ENCODE results near the gene APOBEC3G. TPM values are rescaled to one million over a fixed set of nuclear protein-coding genes. Genes with fewer than 3 reads are reported as not detected.

APOBEC3G gene
- total and polyA plus RNA-seq, 4 donors = 3.2 to 9.5 (median 5.2) TPM

- H3K27me3 ChIP-seq (ENCODE audit: control insufficient read depth, insufficient read depth, low read length) = no peaks in the 10 kb centered on the region
- H3K27ac ChIP-seq (ENCODE audit: low read depth, low read length) = no peak overlapping the region
- DNase-seq (ENCODE audit: low read depth in 4 of 6, low spot score in 6 of 6) = no peak
- WGBS (ENCODE audit: insufficient coverage) = 72% methylated on average over 7 of the region's 9 CpGs
- H3K4me1 ChIP-seq (ENCODE audit: control insufficient read depth, insufficient read depth, low read length) = peaks cover 9% of the 10 kb centered on the region
- no peaks in the 10 kb centered on the region for H3K36me3 ChIP-seq (ENCODE audit: control insufficient read depth, insufficient read depth, low read length)
- no peak overlapping the region for H3K4me3 ChIP-seq (ENCODE audit: low read depth, low read length)
- H3K9me3 ChIP-seq (ENCODE audit: control insufficient read depth, insufficient read depth, low read length) = no peaks in the 10 kb centered on the region
Observed at GRCh38 chr22:39080052-39080762, 3.1 kb downstream of the APOBEC3G start.

- H3K4me3 ChIP-seq (ENCODE audit: low read depth, low read length) = no peak overlapping the region
- H3K27ac ChIP-seq (ENCODE audit: low read depth, low read length) = no peak overlapping the region
- 93% methylated on average over 12 of the region's 12 CpGs for WGBS (ENCODE audit: insufficient coverage)
- H3K27me3 ChIP-seq (ENCODE audit: control insufficient read depth, insufficient read depth, low read length) = no peaks in the 10 kb centered on the region
- H3K36me3 ChIP-seq (ENCODE audit: control insufficient read depth, insufficient read depth, low read length) = no peaks in the 10 kb centered on the region
- no peaks in the 10 kb centered on the region for H3K9me3 ChIP-seq (ENCODE audit: control insufficient read depth, insufficient read depth, low read length)
- H3K4me1 ChIP-seq (ENCODE audit: control insufficient read depth, insufficient read depth, low read length) = peaks cover 9% of the 10 kb centered on the region
- no peak for DNase-seq (ENCODE audit: low read depth in 4 of 6, low spot score in 6 of 6)
Observed at GRCh38 chr22:39081016-39081415, 3.9 kb downstream of the APOBEC3G start.

- DNase-seq (ENCODE audit: low read depth in 4 of 6, low spot score in 6 of 6) = peak in 1 of 6 donors; percentile 33
- 57% methylated on average over 8 of the region's 8 CpGs for WGBS (ENCODE audit: insufficient coverage)
- H3K4me1 ChIP-seq (ENCODE audit: control insufficient read depth, insufficient read depth, low read length) = peaks cover 9% of the 10 kb centered on the region
- H3K36me3 ChIP-seq (ENCODE audit: control insufficient read depth, insufficient read depth, low read length) = no peaks in the 10 kb centered on the region
- H3K27ac ChIP-seq (ENCODE audit: low read depth, low read length) = no peak overlapping the region
- H3K9me3 ChIP-seq (ENCODE audit: control insufficient read depth, insufficient read depth, low read length) = no peaks in the 10 kb centered on the region
- no peaks in the 10 kb centered on the region for H3K27me3 ChIP-seq (ENCODE audit: control insufficient read depth, insufficient read depth, low read length)
- H3K4me3 ChIP-seq (ENCODE audit: low read depth, low read length) = no peak overlapping the region
Observed at GRCh38 chr22:39081598-39081997, 4.5 kb downstream of the APOBEC3G start.

- Histone ChIP-seq H3K4me3 (ENCODE audit: low read depth, low read length) (no peak overlapping the region), H3K36me3 (ENCODE audit: control insufficient read depth, insufficient read depth, low read length) (no peaks in the 10 kb centered on the region), H3K4me1 (ENCODE audit: control insufficient read depth, insufficient read depth, low read length) (peaks cover 8% of the 10 kb centered on the region), H3K9me3 (ENCODE audit: control insufficient read depth, insufficient read depth, low read length) (no peaks in the 10 kb centered on the region), H3K27me3 (ENCODE audit: control insufficient read depth, insufficient read depth, low read length) (no peaks in the 10 kb centered on the region), H3K27ac (ENCODE audit: low read depth, low read length) (no peak overlapping the region)
- DNase-seq (ENCODE audit: low read depth in 4 of 6, low spot score in 6 of 6) = no peak
- 83% methylated on average over 9 of the region's 14 CpGs for WGBS (ENCODE audit: insufficient coverage)
Observed at GRCh38 chr22:39083212-39084165, 6.4 kb downstream of the APOBEC3G start.

- H3K36me3 ChIP-seq (ENCODE audit: control insufficient read depth, insufficient read depth, low read length) = no peaks in the 10 kb centered on the region
- peaks cover 8% of the 10 kb centered on the region for H3K4me1 ChIP-seq (ENCODE audit: control insufficient read depth, insufficient read depth, low read length)
- H3K4me3 ChIP-seq (ENCODE audit: low read depth, low read length) = no peak overlapping the region
- WGBS (ENCODE audit: insufficient coverage) = 92% methylated on average over 8 of the region's 8 CpGs
- no peaks in the 10 kb centered on the region for H3K9me3 ChIP-seq (ENCODE audit: control insufficient read depth, insufficient read depth, low read length)
- H3K27ac ChIP-seq (ENCODE audit: low read depth, low read length) = no peak overlapping the region
- DNase-seq (ENCODE audit: low read depth in 4 of 6, low spot score in 6 of 6) = no peak
- H3K27me3 ChIP-seq (ENCODE audit: control insufficient read depth, insufficient read depth, low read length) = no peaks in the 10 kb centered on the region
Observed at GRCh38 chr22:39084666-39085065, 7.6 kb downstream of the APOBEC3G start.

GRCh38 chr22:39087098-39087497, 10.0 kb downstream of the APOBEC3G start:
- DNase-seq (ENCODE audit: low read depth in 4 of 6, low spot score in 6 of 6) = no peak
- H3K27me3 ChIP-seq (ENCODE audit: control insufficient read depth, insufficient read depth, low read length) = no peaks in the 10 kb centered on the region
- H3K4me3 ChIP-seq (ENCODE audit: low read depth, low read length) = no peak overlapping the region
- H3K36me3 ChIP-seq (ENCODE audit: control insufficient read depth, insufficient read depth, low read length) = no peaks in the 10 kb centered on the region
- 93% methylated on average over 6 of the region's 6 CpGs for WGBS (ENCODE audit: insufficient coverage)
- peaks cover 5% of the 10 kb centered on the region for H3K4me1 ChIP-seq (ENCODE audit: control insufficient read depth, insufficient read depth, low read length)
- no peak overlapping the region for H3K27ac ChIP-seq (ENCODE audit: low read depth, low read length)
- H3K9me3 ChIP-seq (ENCODE audit: control insufficient read depth, insufficient read depth, low read length) = no peaks in the 10 kb centered on the region

GRCh38 chr22:39087881-39088684, 11.0 kb downstream of the APOBEC3G start:
- no peaks in the 10 kb centered on the region for H3K9me3 ChIP-seq (ENCODE audit: control insufficient read depth, insufficient read depth, low read length)
- DNase-seq (ENCODE audit: low read depth in 4 of 6, low spot score in 6 of 6) = no peak
- no peaks in the 10 kb centered on the region for H3K36me3 ChIP-seq (ENCODE audit: control insufficient read depth, insufficient read depth, low read length)
- no peak overlapping the region for H3K4me3 ChIP-seq (ENCODE audit: low read depth, low read length)
- no peaks in the 10 kb centered on the region for H3K27me3 ChIP-seq (ENCODE audit: control insufficient read depth, insufficient read depth, low read length)
- peaks cover 5% of the 10 kb centered on the region for H3K4me1 ChIP-seq (ENCODE audit: control insufficient read depth, insufficient read depth, low read length)
- WGBS (ENCODE audit: insufficient coverage) = 56% methylated on average over 16 of the region's 18 CpGs
- no peak overlapping the region for H3K27ac ChIP-seq (ENCODE audit: low read depth, low read length)

- no peak overlapping the region for H3K4me3 ChIP-seq (ENCODE audit: low read depth, low read length)
- WGBS (ENCODE audit: insufficient coverage) = 81% methylated on average over 5 of the region's 5 CpGs
- H3K27ac ChIP-seq (ENCODE audit: low read depth, low read length) = no peak overlapping the region
- no peaks in the 10 kb centered on the region for H3K27me3 ChIP-seq (ENCODE audit: control insufficient read depth, insufficient read depth, low read length)
- peaks cover 5% of the 10 kb centered on the region for H3K4me1 ChIP-seq (ENCODE audit: control insufficient read depth, insufficient read depth, low read length)
- no peaks in the 10 kb centered on the region for H3K9me3 ChIP-seq (ENCODE audit: control insufficient read depth, insufficient read depth, low read length)
- DNase-seq (ENCODE audit: low read depth in 4 of 6, low spot score in 6 of 6) = no peak
- no peaks in the 10 kb centered on the region for H3K36me3 ChIP-seq (ENCODE audit: control insufficient read depth, insufficient read depth, low read length)
Observed at GRCh38 chr22:39088685-39089032, 11.6 kb downstream of the APOBEC3G start.

GRCh38 chr22:39089928-39090327, 12.9 kb downstream of the APOBEC3G start:
- Histone ChIP-seq H3K27ac (ENCODE audit: low read depth, low read length) (no peak overlapping the region), H3K9me3 (ENCODE audit: control insufficient read depth, insufficient read depth, low read length) (no peaks in the 10 kb centered on the region), H3K27me3 (ENCODE audit: control insufficient read depth, insufficient read depth, low read length) (no peaks in the 10 kb centered on the region), H3K36me3 (ENCODE audit: control insufficient read depth, insufficient read depth, low read length) (no peaks in the 10 kb centered on the region), H3K4me1 (ENCODE audit: control insufficient read depth, insufficient read depth, low read length) (peaks cover 5% of the 10 kb centered on the region), H3K4me3 (ENCODE audit: low read depth, low read length) (no peak overlapping the region)
- DNase-seq (ENCODE audit: low read depth in 4 of 6, low spot score in 6 of 6) = no peak
- WGBS (ENCODE audit: insufficient coverage) = 87% methylated on average over 6 of the region's 6 CpGs
